NCI-H1092 treated with DMSO at 0.1 percent for 48 hours (cell line): Measurements from ENCODE around the gene TAMALIN.
A peak's percentile ranks its signal among the peaks of the same experiment; 100 is the strongest.
"Not testable (repeated sequence)": the region's sequence is repeated elsewhere in the genome, so short reads cannot be mapped to it uniquely, and the experiment has no call there.

Source experiments
- DNase-seq: peaks from one replicate; lab custom pipeline; 2025; lab: John Stamatoyannopoulos, UW

The TAMALIN gene

DNA sequence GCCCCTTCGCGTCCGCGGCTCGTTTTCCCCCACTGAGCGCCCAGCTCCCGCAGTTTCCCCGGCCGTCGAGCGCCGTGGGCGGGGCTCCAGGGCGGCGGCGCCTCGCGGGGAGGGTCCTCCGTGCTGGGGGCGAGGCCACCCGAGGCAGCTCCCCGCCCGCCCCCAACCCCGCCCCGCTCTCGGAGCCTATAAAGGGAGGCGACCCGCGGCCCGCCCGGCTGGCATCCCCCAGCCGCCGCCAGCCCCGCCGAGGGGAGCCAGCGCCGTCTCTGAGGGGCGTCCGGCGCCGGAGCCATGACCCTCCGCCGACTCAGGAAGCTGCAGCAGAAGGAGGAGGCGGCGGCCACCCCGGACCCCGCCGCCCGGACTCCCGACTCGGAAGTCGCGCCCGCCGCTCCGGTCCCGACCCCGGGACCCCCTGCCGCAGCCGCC lies at the start of gene TAMALIN:
TAMALIN (plus strand) TSS at position 221 of the 432 bp plus-strand sequence; CDS start at position 295, 74 bp downstream.
- peak; percentile 33 for DNase-seq

GRCh38 chr12:51958542-51958941 lies 48.2 kb upstream of the TAMALIN start:
- no peak for DNase-seq

- no peak for DNase-seq
Observed at GRCh38 chr12:51959211-51959610, 47.5 kb upstream of the TAMALIN start.

DNA sequence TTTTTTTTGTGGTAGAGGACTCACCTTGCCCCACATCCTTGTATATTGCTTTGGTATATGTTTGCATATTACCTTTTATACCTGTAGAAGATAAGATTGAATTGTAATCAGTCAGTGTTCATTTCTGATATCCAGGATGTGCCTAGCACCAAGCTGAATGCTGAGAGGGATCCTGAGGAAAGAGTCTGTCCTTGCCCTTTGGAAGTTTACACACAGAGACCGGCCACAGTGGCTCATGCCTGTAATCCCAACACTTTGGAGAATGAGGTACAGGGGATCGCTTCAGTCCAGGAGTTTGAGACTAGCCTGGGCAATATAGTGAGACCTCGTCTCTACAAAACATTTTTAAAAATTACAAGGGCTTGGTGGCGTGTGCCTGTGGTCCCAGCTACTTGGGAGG lies 46.8 kb upstream of the TAMALIN start:
- DNase-seq = no peak

DNA sequence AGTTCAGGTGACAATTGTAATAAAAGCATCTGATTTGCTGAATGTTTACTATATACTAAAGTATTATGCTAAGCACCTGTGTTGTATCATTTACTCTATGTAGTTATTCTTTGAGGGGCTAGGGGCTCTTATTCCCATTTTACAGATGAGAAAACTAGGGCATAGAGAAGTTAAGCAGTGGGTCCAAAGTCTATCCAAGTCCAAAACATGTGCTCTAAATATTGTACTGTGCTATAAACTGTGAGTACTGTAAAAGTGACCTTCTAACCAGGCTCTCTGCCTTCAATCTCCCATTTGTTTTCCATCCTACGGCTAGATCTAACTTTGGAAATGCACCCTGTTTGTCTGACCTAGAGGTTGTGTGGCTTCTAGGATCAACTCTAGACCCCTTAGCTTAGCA lies 46.3 kb upstream of the TAMALIN start:
- DNase-seq = no peak

DNA sequence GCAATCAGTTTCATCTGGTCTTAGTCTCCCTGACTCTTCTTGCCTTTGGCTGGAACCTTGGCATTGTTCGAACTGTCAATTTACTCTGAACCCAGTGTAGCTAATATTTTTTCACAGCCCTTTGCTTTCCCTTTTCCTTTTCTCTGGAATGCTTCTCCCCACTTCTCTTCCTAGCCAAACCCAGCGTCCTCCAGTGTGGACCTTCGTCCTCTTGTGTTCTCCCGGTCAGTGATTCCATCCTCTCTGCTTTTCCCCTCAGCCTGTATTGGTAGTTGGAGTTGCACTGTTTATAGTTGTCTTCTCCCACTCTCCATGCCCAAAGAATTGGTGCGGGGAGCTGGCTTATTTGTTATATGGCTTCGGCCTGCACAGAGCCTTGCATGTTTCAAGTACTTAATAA lies 45.9 kb upstream of the TAMALIN start:
- no peak for DNase-seq

DNA sequence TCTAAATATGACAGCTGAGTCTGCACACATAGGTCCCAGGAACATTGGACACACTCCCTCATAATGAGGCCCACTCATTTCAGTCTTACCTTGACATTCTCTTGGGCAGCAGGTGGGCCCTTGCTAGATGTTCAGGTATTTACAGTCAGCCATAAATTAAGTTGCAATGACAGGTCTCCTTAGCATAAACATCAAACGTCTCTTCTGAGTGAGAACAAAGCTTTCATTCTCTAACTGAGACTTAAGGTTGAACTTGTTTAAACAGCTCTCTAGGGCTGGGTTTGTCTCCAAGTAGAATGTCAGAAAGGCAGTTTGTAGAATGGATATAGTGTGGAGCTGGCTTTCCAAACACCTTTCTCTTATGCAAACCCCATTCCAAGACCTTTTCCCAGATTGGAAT lies 44.9 kb upstream of the TAMALIN start:
- DNase-seq = no peak

GRCh38 chr12:51962737-51963136 lies 44.0 kb upstream of the TAMALIN start:
- DNase-seq = no peak

DNA sequence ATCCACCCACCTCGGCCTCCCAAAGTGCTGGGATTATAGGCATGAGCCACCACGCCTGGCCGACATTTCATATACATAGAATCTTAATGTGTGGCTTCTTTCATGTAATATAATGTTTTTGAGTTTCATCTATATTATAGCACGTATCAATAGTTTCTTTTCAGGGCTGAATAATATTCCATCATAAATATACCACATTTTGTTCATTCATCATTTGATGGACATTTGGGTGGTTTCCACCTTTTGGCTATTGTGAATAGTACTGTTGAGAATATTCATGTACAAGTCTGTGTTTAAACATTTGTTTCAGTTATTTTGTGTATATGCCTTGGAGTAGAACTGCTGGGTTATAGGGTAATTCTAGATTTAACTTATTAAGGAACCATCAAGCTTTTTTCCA lies 43.3 kb upstream of the TAMALIN start:
- no peak for DNase-seq

- no peak for DNase-seq
Observed at GRCh38 chr12:51969643-51970042, 37.1 kb upstream of the TAMALIN start.

DNA sequence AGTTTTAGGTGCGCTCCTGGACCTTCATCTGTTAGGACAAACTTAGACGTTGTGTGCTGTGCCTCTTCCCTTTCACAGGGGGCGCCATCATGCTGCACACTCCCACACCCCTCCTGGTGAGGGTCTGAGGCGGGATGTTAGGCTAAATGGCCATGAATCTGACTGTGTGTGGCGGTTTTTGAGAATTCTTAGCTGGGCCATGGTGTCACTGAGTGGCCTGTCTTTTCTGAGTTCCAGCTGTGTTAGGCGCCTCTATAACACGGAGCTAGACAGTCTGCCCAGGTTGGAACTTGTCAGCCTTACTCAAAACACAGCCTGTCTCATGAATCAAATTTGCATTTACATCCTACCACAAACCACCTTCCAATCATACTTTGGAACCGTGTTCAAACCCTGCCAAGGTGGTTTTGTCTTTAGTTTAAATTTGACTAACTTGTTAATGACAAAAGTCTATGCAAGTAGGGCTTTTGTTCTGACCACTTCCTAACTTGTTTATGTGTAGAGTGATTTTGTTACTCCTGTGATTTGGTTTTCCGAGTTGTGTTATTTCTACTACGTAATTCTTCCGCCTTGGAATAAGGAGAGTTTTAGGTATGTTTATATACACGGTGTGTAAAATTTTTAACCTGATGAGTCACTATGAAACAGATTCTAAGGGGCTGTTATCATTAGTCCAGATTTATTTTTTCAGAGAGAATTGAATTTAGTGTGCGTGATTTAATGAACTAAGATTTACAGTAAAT lies 35.7 kb upstream of the TAMALIN start:
- DNase-seq = no peak

DNA sequence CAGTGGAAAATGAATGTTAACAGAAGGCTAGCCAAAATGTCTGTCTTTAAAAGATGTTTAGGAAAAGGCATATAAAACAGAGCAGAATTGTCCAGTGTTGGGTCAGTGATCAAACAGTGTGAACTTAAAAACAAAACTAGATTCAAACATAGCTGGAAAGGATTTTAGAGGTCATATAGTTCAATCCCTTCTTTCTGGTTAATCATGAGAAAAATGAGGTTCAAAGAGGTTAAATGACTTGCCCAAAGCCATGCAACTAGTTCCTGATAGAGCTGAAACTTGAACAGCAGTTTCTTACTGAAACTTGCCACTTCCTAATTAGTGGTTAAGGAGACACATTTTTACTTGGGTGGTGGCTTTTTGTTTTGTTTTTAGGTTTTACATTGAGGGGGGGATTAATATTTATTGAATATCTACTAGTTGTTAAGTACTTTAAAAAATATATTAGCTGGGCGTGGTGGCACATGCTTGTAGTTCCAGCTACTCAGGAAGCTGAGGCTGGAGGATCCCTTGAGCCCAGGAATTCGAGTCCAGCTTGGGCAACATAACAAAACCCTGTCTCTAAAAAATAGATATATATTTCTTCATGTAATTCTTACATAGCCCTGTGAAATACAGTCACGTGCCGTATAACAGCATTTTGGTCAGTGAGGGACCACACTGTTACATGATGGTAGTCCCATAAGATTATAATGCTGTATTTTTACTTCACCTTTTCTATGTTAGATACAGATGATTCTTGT lies 34.9 kb upstream of the TAMALIN start:
- DNase-seq = no peak

- no peak for DNase-seq
Observed at GRCh38 chr12:51972422-51972812, 34.3 kb upstream of the TAMALIN start.

DNA sequence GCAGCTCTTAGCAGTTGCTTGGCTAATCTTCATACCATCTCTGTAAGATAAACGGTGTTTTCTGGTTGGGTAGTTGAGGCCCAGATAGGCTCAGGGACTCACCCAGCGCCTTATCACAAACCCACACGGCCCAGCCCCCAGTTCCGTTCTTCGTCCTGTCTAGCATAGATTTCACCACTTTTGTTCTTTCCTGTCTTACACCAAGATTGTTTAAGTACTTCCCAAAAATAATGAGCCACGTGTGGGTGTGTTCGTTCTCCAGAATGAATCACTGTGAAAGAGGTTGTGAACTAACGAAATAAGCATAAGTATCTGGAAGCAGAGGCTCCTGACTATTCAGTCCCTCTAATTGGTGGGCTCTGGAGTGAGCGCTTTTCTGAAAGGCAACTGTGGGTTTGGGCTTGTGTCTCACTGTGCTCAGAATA lies 33.9 kb upstream of the TAMALIN start:
- no peak for DNase-seq

- DNase-seq = no peak
Observed at GRCh38 chr12:51973560-51973959, 33.2 kb upstream of the TAMALIN start.

DNA sequence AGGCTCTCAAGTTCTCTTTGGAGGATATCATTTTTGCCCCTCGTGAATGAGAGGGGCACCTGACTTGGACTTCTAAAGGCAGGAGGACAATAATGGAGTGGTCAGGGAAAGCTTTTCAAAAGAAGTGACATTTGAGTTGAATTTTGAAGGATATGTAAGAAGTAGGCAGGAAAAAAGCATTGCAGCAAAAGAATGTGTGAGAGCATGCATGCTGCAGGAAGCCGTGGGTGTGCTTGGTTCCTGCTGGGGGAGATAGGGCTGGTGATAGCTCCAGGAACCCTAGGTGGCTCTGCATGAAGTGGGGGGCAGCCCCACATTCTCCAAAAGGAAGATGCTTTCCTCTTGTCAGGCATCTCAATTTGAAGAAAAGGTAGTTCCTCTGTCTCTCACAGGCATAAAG lies 32.1 kb upstream of the TAMALIN start:
- DNase-seq = no peak

DNA sequence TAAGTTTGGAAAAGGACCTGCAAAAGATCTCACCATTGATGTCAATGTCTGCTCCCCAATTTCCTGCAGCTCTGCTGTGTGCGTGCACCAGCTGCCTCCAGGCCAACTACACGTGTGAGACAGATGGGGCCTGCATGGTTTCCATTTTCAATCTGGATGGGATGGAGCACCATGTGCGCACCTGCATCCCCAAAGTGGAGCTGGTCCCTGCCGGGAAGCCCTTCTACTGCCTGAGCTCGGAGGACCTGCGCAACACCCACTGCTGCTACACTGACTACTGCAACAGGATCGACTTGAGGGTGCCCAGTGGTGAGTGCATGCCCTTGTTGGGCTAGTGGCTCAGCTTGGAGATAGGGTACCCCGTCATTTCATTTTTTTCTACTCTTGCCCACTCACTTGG lies 31.6 kb upstream of the TAMALIN start:
- DNase-seq = no peak

DNA sequence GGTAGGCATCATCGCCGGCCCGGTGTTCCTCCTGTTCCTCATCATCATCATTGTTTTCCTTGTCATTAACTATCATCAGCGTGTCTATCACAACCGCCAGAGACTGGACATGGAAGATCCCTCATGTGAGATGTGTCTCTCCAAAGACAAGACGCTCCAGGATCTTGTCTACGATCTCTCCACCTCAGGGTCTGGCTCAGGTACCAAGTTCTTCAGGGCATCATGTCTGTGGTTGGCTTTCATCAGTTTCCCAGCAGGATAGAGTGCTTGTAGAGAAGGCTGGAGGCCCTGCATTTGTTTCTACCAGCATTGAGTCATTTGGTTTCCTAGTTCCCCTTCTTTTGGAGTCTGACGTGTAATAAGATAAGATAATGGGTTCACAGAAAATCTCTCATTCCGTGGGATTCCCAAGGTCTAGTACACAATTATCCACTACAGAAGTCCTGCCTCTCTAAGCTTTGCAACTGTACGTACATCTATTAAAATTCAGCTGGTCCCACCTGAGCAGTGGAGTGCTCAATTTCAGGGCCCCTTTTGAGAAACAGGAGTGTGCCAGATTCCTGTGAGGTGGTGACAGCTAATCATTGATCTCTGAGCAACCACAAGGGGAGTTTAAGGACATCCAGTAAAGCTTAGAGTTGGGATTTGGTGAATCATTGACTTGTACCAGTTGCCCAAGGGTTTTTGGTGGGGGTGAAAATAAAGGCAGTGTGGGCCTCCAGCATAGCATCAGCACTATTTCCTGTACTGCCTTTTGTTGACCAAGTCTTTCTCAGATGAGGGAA lies 30.2 kb upstream of the TAMALIN start:
- no peak for DNase-seq

GRCh38 chr12:51977320-51977753 lies 29.4 kb upstream of the TAMALIN start:
- DNase-seq = no peak

GRCh38 chr12:51979306-51979705 lies 27.4 kb upstream of the TAMALIN start:
- not testable (repeated sequence) for DNase-seq

DNA sequence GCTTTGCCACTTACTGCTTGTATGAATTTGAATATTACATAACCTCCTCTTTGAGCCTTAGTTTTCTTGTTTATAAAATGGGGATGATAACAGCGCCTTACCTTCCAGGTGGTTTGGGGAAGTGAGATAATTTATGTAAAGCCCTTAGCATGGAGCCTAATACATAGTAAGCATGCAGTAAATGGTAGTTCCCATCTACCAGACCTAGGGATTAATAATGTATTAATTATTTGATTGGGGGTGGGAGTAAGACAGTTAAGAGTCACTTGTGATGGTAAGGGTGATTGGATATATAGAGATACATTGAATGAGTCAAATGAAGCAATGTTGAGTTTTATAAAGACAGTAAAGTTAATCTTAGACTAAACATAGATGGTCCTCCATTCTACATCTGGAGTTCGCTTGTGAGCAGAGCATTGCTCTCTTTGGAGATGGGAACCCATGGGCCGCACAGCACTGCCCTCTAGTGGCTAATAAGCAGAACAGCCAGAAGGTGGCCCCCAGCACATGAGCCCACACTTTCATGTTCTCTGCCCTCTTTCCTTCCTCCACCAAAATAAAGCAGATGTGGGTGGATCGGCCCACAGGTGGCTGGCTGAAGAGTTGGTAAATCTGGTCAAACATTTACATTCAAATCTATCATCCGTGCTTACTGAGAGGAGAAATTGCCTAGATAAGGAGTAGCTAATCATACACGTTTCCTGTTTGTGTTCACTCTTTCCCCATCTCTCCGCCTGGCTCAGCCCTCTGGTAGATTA lies 26.5 kb upstream of the TAMALIN start:
- peak; percentile 38 for DNase-seq

GRCh38 chr12:51980809-51981127 lies 26.0 kb upstream of the TAMALIN start:
- no peak for DNase-seq
